ENCODE measurements around the gene PAX5. TPM values are rescaled to one million over a fixed set of nuclear protein-coding genes. Genes with fewer than 3 reads are reported as not detected.

PAX5 gene
- polyA plus RNA-seq, 2 of the 4 experiments (the other 2 are of a cell fraction), result not detected

DNA sequence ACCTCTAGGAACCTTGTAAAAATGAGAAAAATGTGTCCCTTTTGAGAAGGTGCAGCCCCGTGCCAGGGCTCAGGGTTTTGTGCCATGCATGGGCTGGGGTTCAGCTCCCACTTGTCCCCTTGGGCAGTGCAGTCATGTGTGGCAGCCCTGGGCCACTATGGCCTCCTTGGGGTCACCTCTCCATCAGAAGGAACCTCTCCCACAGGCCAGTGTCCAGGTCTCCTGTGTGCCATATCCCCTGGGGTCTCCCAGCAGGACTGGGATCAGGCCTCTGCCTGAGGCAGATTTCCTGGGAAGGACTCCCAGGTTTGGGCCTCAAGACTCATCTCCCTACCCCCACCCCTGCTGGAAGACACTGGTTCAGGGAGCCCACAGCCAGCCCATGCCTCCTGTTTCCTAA is 189.1 kb downstream of the PAX5 start:
- TF ChIP-seq, protein P1, sequence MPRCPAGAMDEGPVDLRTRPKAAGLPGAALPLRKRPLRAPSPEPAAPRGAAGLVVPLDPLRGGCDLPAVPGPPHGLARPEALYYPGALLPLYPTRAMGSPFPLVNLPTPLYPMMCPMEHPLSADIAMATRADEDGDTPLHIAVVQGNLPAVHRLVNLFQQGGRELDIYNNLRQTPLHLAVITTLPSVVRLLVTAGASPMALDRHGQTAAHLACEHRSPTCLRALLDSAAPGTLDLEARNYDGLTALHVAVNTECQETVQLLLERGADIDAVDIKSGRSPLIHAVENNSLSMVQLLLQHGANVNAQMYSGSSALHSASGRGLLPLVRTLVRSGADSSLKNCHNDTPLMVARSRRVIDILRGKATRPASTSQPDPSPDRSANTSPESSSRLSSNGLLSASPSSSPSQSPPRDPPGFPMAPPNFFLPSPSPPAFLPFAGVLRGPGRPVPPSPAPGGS (IDR thresholded peaks at IDR 0.05), result no peak
- H3K4me1 ChIP-seq, result no peaks in the 10 kb centered on the region
- ATAC-seq, result no peak
- ChIA-PET POLR2A (no interaction called here), CTCF (interaction anchor here (1.0 to 4.1 kb wide), 5 partner anchors 10 to 146 kb away, joined by 3 to 21 read pairs (median 3); no protein-coding TSS in a partner anchor)
- no peak for DNase-seq (ENCODE audit: low read depth in 1 of 2, low spot score in 1 of 2)
- H3K9me3 ChIP-seq, result no peaks in the 10 kb centered on the region
- H3K4me3 ChIP-seq, result no peak overlapping the region
- H3K4me2 ChIP-seq, result no peak overlapping the region
- H3K27ac ChIP-seq, result no peak overlapping the region
- no CpG with 5 or more reads among the region's 1 CpG for WGBS (ENCODE audit: missing lambda C conversion rate)
- no peak for FAIRE-seq

DNA sequence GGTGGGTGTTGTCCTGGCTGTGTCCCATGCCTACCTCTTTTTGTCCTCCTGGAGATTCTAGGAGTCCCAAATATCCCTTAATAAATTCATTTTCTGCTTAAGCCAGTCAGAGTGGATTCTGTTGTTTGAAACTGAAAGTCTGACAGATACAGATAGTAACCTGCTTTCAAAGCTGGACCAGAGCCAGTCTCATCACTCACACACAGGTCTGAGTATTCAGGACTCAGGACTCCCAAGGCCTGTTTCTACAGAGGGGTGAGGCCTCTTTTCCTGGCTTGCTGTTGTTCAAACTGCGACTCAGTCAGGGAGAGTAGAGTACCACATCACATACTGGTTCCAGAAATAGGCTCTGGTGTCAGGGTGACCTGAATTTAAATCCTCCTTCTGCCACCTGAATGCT is 190.1 kb downstream of the PAX5 start:
- WGBS (ENCODE audit: missing lambda C conversion rate), result 60% methylated on average over 1 of the region's 1 CpG
- no peak for FAIRE-seq
- CTCF ChIA-PET, result interaction anchor here (0.9 to 4.1 kb wide), 5 partner anchors 11 to 437 kb away, joined by 3 to 21 read pairs (median 3); no protein-coding TSS in a partner anchor

DNA sequence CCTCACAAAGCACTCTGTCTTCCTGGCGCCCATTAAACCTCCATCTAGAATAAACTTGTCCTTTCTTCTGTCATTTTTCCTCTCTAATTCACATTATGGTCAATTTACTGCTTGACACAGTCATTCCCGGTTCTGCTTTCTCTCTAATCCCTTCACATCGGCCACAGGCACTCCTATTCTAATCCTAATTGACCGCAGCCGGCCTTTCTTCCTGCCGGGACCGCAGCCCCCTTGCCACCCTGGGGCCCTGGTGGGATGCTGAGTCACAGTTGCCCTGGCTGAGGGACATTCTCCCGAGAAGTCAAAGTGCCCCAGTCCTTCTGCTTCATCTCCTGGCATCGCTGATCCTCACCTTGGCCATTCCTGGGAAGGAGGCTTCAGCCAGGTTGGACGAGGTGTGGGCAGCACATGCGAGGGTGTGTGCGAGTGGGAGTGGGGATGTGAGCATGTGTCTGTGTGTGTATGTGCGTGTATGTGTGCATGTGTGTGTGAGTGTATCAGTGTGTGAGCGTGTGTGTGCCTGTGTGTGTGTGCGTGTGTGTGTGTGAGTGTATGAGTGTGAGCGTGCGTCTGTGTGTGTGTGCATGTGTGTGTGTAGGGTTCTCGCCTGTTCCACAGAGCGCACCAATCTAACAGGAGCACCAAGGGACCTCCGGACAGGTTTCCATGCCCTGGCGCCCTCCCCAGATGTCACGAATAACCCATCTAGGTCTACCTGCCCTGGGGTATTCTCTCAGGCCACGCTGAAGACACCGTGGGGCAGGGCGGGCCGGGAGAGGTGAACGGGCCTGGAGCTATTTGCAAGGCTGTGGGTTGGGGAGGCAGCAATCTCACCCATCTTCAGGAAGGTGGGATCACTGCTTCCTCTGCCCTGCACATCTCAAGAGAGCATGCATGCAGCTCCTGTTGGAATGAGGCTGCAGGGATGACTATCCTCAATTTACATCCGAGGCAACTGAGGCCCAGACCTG is 191.2 kb downstream of the PAX5 start:
- H3K27ac ChIP-seq, result no peak overlapping the region
- WGBS (ENCODE audit: missing lambda C conversion rate), result 77% methylated on average over 22 of the region's 28 CpGs
- no peak for DNase-seq (ENCODE audit: low read depth in 1 of 2, low spot score in 1 of 2)
- POLR2A ChIA-PET, result no interaction called here
- H3K4me1 ChIP-seq, result no peaks in the 10 kb centered on the region
- no peak for ATAC-seq
- no peaks in the 10 kb centered on the region for H3K9me3 ChIP-seq
- no peak for FAIRE-seq
- no peak for TF ChIP-seq SMC3 (IDR thresholded peaks at IDR 0.05)
- no peak for TF ChIP-seq POLR2AphosphoS2 (conservative IDR thresholded peaks at IDR 0.05; ENCODE audit: low read length)
- TF ChIP-seq MYC (IDR thresholded peaks at IDR 0.05; ENCODE audit: borderline replicate concordance, low read length), result no peak
- no peak for TF ChIP-seq MAFK (IDR thresholded peaks at IDR 0.05; ENCODE audit: partially characterized antibody)
- TF ChIP-seq EP300 (IDR thresholded peaks at IDR 0.05), result no peak
- TF ChIP-seq ZSCAN20 (CRISPR knock-in tag; IDR thresholded peaks at IDR 0.05), result no peak
- no peak for TF ChIP-seq TP53 (CRISPR knock-in tag; IDR thresholded peaks at IDR 0.05)
- no peak for TF ChIP-seq BHLHE40 (IDR thresholded peaks at IDR 0.05; ENCODE audit: low read depth, low read length)
- TF ChIP-seq, protein P2, sequence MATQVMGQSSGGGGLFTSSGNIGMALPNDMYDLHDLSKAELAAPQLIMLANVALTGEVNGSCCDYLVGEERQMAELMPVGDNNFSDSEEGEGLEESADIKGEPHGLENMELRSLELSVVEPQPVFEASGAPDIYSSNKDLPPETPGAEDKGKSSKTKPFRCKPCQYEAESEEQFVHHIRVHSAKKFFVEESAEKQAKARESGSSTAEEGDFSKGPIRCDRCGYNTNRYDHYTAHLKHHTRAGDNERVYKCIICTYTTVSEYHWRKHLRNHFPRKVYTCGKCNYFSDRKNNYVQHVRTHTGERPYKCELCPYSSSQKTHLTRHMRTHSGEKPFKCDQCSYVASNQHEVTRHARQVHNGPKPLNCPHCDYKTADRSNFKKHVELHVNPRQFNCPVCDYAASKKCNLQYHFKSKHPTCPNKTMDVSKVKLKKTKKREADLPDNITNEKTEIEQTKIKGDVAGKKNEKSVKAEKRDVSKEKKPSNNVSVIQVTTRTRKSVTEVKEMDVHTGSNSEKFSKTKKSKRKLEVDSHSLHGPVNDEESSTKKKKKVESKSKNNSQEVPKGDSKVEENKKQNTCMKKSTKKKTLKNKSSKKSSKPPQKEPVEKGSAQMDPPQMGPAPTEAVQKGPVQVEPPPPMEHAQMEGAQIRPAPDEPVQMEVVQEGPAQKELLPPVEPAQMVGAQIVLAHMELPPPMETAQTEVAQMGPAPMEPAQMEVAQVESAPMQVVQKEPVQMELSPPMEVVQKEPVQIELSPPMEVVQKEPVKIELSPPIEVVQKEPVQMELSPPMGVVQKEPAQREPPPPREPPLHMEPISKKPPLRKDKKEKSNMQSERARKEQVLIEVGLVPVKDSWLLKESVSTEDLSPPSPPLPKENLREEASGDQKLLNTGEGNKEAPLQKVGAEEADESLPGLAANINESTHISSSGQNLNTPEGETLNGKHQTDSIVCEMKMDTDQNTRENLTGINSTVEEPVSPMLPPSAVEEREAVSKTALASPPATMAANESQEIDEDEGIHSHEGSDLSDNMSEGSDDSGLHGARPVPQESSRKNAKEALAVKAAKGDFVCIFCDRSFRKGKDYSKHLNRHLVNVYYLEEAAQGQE (IDR thresholded peaks at IDR 0.05), result no peak
- TF ChIP-seq, protein P3, sequence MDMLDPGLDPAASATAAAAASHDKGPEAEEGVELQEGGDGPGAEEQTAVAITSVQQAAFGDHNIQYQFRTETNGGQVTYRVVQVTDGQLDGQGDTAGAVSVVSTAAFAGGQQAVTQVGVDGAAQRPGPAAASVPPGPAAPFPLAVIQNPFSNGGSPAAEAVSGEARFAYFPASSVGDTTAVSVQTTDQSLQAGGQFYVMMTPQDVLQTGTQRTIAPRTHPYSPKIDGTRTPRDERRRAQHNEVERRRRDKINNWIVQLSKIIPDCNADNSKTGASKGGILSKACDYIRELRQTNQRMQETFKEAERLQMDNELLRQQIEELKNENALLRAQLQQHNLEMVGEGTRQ (IDR thresholded peaks at IDR 0.05), result no peak
- TF ChIP-seq, protein P4, sequence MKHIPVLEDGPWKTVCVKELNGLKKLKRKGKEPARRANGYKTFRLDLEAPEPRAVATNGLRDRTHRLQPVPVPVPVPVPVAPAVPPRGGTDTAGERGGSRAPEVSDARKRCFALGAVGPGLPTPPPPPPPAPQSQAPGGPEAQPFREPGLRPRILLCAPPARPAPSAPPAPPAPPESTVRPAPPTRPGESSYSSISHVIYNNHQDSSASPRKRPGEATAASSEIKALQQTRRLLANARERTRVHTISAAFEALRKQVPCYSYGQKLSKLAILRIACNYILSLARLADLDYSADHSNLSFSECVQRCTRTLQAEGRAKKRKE (CRISPR knock-in tag; IDR thresholded peaks at IDR 0.05; ENCODE audit: low read depth), result no peak
- TF ChIP-seq TFCP2L1 (CRISPR knock-in tag; IDR thresholded peaks at IDR 0.05), result no peak
- TF ChIP-seq KDM5A (IDR thresholded peaks at IDR 0.05), result no peak
- TF ChIP-seq HOXA7 (CRISPR knock-in tag; IDR thresholded peaks at IDR 0.05), result no peak
- no peak for TF ChIP-seq NPAS2 (CRISPR knock-in tag; IDR thresholded peaks at IDR 0.05; ENCODE audit: borderline replicate concordance)
- no peak for TF ChIP-seq HDAC2 (IDR thresholded peaks at IDR 0.05)
- no peak for TF ChIP-seq ZNF302 (CRISPR knock-in tag; IDR thresholded peaks at IDR 0.05)
- no peak for TF ChIP-seq CHD2 (IDR thresholded peaks at IDR 0.05; ENCODE audit: low read length, partially characterized antibody)
- CTCF ChIA-PET, result interaction anchor here (1.1 to 4.1 kb wide), 2 partner anchors 12 to 38 kb away, joined by 3 to 21 read pairs; no protein-coding TSS in a partner anchor
- no peak overlapping the region for H3K4me3 ChIP-seq
- no peak overlapping the region for H3K4me2 ChIP-seq

More for the DNA sequence above, 190.1 kb downstream of the PAX5 start:
- Histone ChIP-seq H3K9me3 (no peaks in the 10 kb centered on the region), H3K27ac (no peak overlapping the region), H3K4me1 (no peaks in the 10 kb centered on the region), H3K4me2 (no peak overlapping the region), H3K4me3 (no peak overlapping the region)
- DNase-seq (ENCODE audit: low read depth in 1 of 2, low spot score in 1 of 2) (no peak), ATAC-seq (no peak)
- TF ChIP-seq, protein P5, sequence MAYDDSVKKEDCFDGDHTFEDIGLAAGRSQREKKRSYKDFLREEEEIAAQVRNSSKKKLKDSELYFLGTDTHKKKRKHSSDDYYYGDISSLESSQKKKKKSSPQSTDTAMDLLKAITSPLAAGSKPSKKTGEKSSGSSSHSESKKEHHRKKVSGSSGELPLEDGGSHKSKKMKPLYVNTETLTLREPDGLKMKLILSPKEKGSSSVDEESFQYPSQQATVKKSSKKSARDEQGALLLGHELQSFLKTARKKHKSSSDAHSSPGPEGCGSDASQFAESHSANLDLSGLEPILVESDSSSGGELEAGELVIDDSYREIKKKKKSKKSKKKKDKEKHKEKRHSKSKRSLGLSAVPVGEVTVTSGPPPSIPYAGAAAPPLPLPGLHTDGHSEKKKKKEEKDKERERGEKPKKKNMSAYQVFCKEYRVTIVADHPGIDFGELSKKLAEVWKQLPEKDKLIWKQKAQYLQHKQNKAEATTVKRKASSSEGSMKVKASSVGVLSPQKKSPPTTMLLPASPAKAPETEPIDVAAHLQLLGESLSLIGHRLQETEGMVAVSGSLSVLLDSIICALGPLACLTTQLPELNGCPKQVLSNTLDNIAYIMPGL (CRISPR knock-in tag; IDR thresholded peaks at IDR 0.05; ENCODE audit: borderline replicate concordance), result no peak
- no peak for TF ChIP-seq EP300 (IDR thresholded peaks at IDR 0.05)
- no peak for TF ChIP-seq RCOR1 (IDR thresholded peaks at IDR 0.05; ENCODE audit: low read depth, low read length)
- no peak for TF ChIP-seq NFE2L2 (conservative IDR thresholded peaks at IDR 0.05; ENCODE audit: low read length)
- TF ChIP-seq RARB (CRISPR knock-in tag; IDR thresholded peaks at IDR 0.05), result no peak
- POLR2A ChIA-PET, result no interaction called here

All from A549 (cell line).